ENCODE data around the gene LIN7B. TPM values are rescaled to one million over a fixed set of nuclear protein-coding genes. Genes with fewer than 3 reads are reported as not detected.

LIN7B gene
- total and polyA plus RNA-seq, 9 of the 15 experiments (the other 6 are each of a cell fraction or from before 2014, with no cell fraction given), result 0.89 to 15.7 (median 4.0) TPM

DNA sequence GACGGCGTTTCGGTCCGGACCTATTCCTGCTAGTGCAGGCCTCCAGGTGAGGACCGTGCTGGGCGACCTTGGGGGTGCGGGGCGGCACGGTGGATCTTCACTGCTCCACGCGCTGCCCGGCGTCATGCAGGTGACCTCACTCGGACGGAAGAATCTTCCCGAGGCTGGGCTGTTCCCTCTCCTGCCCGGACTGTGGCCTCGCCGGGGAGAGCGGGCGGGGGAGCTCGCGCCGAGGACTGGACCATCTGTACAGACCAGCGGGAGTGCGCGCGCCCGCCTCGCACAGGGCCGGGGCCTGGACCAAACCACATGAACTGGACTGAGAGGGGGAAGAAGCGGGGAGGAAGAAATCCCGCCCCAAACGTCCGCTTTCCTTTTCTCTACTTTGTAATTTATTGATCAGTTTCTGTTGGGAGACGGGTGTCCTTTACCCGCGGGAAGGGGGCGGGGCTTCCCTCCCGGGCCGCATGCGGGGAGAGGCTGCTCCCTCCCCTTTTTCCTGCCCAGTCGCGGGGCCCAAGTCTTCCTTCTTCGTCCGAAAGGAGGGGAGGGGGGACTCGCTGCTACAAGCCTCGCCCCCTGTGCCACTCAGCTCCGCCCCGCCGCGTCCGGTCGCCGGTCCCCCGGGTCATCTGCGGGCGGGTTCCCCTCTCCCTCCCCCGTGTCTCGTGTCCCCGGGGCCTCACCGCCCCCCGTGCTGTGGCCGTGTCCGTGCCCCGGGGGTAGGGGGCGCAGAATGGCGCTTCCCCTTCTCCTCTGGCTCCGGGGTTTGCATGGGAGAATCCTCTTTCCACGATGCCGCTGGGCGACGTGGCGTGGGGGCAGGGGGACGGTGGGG, 36.2 kb downstream of the LIN7B start (continued):
- TF ChIP-seq, protein P1, sequence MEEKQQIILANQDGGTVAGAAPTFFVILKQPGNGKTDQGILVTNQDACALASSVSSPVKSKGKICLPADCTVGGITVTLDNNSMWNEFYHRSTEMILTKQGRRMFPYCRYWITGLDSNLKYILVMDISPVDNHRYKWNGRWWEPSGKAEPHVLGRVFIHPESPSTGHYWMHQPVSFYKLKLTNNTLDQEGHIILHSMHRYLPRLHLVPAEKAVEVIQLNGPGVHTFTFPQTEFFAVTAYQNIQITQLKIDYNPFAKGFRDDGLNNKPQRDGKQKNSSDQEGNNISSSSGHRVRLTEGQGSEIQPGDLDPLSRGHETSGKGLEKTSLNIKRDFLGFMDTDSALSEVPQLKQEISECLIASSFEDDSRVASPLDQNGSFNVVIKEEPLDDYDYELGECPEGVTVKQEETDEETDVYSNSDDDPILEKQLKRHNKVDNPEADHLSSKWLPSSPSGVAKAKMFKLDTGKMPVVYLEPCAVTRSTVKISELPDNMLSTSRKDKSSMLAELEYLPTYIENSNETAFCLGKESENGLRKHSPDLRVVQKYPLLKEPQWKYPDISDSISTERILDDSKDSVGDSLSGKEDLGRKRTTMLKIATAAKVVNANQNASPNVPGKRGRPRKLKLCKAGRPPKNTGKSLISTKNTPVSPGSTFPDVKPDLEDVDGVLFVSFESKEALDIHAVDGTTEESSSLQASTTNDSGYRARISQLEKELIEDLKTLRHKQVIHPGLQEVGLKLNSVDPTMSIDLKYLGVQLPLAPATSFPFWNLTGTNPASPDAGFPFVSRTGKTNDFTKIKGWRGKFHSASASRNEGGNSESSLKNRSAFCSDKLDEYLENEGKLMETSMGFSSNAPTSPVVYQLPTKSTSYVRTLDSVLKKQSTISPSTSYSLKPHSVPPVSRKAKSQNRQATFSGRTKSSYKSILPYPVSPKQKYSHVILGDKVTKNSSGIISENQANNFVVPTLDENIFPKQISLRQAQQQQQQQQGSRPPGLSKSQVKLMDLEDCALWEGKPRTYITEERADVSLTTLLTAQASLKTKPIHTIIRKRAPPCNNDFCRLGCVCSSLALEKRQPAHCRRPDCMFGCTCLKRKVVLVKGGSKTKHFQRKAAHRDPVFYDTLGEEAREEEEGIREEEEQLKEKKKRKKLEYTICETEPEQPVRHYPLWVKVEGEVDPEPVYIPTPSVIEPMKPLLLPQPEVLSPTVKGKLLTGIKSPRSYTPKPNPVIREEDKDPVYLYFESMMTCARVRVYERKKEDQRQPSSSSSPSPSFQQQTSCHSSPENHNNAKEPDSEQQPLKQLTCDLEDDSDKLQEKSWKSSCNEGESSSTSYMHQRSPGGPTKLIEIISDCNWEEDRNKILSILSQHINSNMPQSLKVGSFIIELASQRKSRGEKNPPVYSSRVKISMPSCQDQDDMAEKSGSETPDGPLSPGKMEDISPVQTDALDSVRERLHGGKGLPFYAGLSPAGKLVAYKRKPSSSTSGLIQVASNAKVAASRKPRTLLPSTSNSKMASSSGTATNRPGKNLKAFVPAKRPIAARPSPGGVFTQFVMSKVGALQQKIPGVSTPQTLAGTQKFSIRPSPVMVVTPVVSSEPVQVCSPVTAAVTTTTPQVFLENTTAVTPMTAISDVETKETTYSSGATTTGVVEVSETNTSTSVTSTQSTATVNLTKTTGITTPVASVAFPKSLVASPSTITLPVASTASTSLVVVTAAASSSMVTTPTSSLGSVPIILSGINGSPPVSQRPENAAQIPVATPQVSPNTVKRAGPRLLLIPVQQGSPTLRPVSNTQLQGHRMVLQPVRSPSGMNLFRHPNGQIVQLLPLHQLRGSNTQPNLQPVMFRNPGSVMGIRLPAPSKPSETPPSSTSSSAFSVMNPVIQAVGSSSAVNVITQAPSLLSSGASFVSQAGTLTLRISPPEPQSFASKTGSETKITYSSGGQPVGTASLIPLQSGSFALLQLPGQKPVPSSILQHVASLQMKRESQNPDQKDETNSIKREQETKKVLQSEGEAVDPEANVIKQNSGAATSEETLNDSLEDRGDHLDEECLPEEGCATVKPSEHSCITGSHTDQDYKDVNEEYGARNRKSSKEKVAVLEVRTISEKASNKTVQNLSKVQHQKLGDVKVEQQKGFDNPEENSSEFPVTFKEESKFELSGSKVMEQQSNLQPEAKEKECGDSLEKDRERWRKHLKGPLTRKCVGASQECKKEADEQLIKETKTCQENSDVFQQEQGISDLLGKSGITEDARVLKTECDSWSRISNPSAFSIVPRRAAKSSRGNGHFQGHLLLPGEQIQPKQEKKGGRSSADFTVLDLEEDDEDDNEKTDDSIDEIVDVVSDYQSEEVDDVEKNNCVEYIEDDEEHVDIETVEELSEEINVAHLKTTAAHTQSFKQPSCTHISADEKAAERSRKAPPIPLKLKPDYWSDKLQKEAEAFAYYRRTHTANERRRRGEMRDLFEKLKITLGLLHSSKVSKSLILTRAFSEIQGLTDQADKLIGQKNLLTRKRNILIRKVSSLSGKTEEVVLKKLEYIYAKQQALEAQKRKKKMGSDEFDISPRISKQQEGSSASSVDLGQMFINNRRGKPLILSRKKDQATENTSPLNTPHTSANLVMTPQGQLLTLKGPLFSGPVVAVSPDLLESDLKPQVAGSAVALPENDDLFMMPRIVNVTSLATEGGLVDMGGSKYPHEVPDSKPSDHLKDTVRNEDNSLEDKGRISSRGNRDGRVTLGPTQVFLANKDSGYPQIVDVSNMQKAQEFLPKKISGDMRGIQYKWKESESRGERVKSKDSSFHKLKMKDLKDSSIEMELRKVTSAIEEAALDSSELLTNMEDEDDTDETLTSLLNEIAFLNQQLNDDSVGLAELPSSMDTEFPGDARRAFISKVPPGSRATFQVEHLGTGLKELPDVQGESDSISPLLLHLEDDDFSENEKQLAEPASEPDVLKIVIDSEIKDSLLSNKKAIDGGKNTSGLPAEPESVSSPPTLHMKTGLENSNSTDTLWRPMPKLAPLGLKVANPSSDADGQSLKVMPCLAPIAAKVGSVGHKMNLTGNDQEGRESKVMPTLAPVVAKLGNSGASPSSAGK (IDR thresholded peaks at IDR 0.05), result peak; percentile 32; the same call in 1 of the 2 replicates
- TF ChIP-seq KAT7 (CRISPR knock-in tag; IDR thresholded peaks at IDR 0.05; ENCODE audit: borderline replicate concordance) (peak; percentile 4; the same call in 1 of the 2 replicates), TAL1 (IDR thresholded peaks at IDR 0.05) (no peak), JUN (IDR thresholded peaks at IDR 0.05; ENCODE audit: borderline replicate concordance, low read depth, low read length) (0 out of 2 replicates have a peak, but pooled peaks have one; percentile 3), JUN (CRISPR knock-in tag; IDR thresholded peaks at IDR 0.05; ENCODE audit: borderline replicate concordance) (no peak), XRCC5 (IDR thresholded peaks at IDR 0.05; ENCODE audit: low read depth, low read length) (0 out of 2 replicates have a peak, but pooled peaks have one; percentile 68), ZBTB7A (IDR thresholded peaks at IDR 0.05; ENCODE audit: borderline replicate concordance, control insufficient read depth, low read depth, low read length) (peak; percentile 92), RNF2 (IDR thresholded peaks at IDR 0.05) (peak; percentile 49; the same call in 1 of the 2 replicates), CCNT2 (IDR thresholded peaks at IDR 0.05; ENCODE audit: borderline replicate concordance, extremely low read depth, insufficient read length, low read depth, low read length) (peak; percentile 52), RBBP5 (IDR thresholded peaks at IDR 0.05; ENCODE audit: borderline replicate concordance, insufficient read depth, low read length, poor library complexity, severe bottlenecking) (peak; percentile 36), TCFL5 (CRISPR knock-in tag; conservative IDR thresholded peaks at IDR 0.05) (no peak), ATF7 (IDR thresholded peaks at IDR 0.05) (peak; percentile 100), RB1 (IDR thresholded peaks at IDR 0.05; ENCODE audit: low read depth) (peak; percentile 38; the same call in 1 of the 2 replicates), RBM22 (IDR thresholded peaks at IDR 0.05; ENCODE audit: low read depth, low read length, poor library complexity, severe bottlenecking) (peak; percentile 70), ETV5 (CRISPR knock-in tag; IDR thresholded peaks at IDR 0.05; ENCODE audit: low read depth) (peak; percentile 40; the same call in 1 of the 2 replicates), RAD51 (IDR thresholded peaks at IDR 0.05; ENCODE audit: borderline replicate concordance, low read depth) (no peak; the same call in 1 of the 2 replicates)
